Activated gamma-delta T cell treated with Interleukin-2 at 50 U/mL for 16 hours (primary cell): ENCODE measurements around the gene TMEM196.

Experiments
- DNase-seq: peaks from one replicate; pipeline ENCODE4 v3.0.0-alpha.2; 2020

Gene TMEM196

GRCh38 chr7:19772841-19773760 is at the start of gene TMEM196:
Gene TMEM196, minus strand, starts transcription at chr7:19773617. Its CDS starts 921 bp downstream, at chr7:19772696.
- no peak for DNase-seq

GRCh38 chr7:19816128-19816527 is 42.7 kb upstream of the TMEM196 start:
- DNase-seq = no peak

GRCh38 chr7:19815546-19815945 is 42.1 kb upstream of the TMEM196 start:
- DNase-seq = no peak

GRCh38 chr7:19814776-19815175 is 41.4 kb upstream of the TMEM196 start:
- DNase-seq = no peak

GRCh38 chr7:19811386-19811785 is 38.0 kb upstream of the TMEM196 start:
- DNase-seq = no peak

- DNase-seq = no peak
Observed at GRCh38 chr7:19798986-19799385, 25.6 kb upstream of the TMEM196 start.

GRCh38 chr7:19783541-19783940 is 10.1 kb upstream of the TMEM196 start:
- no peak for DNase-seq

- DNase-seq = no peak
Observed at GRCh38 chr7:19776981-19777380, 3.6 kb upstream of the TMEM196 start.

- DNase-seq = no peak
Observed at GRCh38 chr7:19775578-19775977, 2.2 kb upstream of the TMEM196 start.

GRCh38 chr7:19772306-19772705 is 1.1 kb downstream of the TMEM196 start:
- no peak for DNase-seq

GRCh38 chr7:19762631-19763030 is 10.8 kb downstream of the TMEM196 start:
- DNase-seq = no peak

- no peak for DNase-seq
Observed at GRCh38 chr7:19754521-19755116, 18.8 kb downstream of the TMEM196 start.

GRCh38 chr7:19752020-19752419 is 21.4 kb downstream of the TMEM196 start:
- DNase-seq = no peak

- DNase-seq = no peak
Observed at GRCh38 chr7:19749658-19750057, 23.8 kb downstream of the TMEM196 start.

- DNase-seq = no peak
Observed at GRCh38 chr7:19747740-19748339, 25.6 kb downstream of the TMEM196 start.

GRCh38 chr7:19744075-19744474 is 29.3 kb downstream of the TMEM196 start:
- DNase-seq = no peak

- DNase-seq = no peak
Observed at GRCh38 chr7:19728716-19729115, 44.7 kb downstream of the TMEM196 start.

- DNase-seq = no peak
Observed at GRCh38 chr7:19725770-19726169, 47.6 kb downstream of the TMEM196 start.

- no peak for DNase-seq
Observed at GRCh38 chr7:19715499-19715898, 57.9 kb downstream of the TMEM196 start.

- DNase-seq = peak; percentile 36
Observed at GRCh38 chr7:19713676-19714075, 59.7 kb downstream of the TMEM196 start.

- DNase-seq = no peak
Observed at GRCh38 chr7:19709249-19709578, 64.2 kb downstream of the TMEM196 start.

GRCh38 chr7:19708397-19709248 is 64.8 kb downstream of the TMEM196 start, which contains the start of gene POLR1F:
Gene POLR1F, minus strand, starts transcription at chr7:19709037. Its CDS starts 21 bp downstream, at chr7:19709016.
- peak; percentile 89 for DNase-seq

GRCh38 chr7:19707240-19707639 is 66.2 kb downstream of the TMEM196 start:
- DNase-seq = no peak
